HG03469 (cell line): Measurements from ENCODE around the gene HTT.

ENCODE experiments used
- ATAC-seq: cut with Tn5 transposase; IDR thresholded peaks from one replicate; pipeline ENCODE4 v1.9.1; 2021; ENCODE audit warnings: mild to moderate bottlenecking, moderate library complexity, moderate number of reproducible peaks; ENCODE audit not compliant: unreplicated experiment

Gene HTT

DNA sequence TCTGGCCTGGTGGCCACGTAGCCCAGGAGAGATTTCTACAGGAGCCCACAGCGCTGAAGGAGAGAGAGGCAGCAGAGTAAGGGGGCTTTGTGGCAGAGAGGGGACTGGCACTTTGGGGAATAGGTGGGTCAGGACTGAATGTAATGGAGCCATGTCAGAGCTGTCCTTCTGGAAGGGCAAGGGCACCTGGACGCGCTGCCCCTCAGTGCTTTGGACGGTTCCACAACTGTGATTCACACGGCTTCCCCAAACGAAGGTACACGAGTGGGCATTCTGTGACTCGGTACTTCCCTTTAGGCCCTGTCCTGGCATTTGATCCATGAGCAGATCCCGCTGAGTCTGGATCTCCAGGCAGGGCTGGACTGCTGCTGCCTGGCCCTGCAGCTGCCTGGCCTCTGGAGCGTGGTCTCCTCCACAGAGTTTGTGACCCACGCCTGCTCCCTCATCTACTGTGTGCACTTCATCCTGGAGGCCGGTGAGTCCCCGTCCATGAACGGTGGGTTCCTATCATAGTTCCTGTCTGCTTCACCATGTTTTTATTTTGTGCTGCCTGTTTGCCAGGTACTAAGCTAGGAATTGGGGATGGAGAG lies 139.3 kb downstream of the HTT start:
- no peak for ATAC-seq

GRCh38 chr4:3215256-3215655 lies 140.8 kb downstream of the HTT start:
- no peak for ATAC-seq

DNA sequence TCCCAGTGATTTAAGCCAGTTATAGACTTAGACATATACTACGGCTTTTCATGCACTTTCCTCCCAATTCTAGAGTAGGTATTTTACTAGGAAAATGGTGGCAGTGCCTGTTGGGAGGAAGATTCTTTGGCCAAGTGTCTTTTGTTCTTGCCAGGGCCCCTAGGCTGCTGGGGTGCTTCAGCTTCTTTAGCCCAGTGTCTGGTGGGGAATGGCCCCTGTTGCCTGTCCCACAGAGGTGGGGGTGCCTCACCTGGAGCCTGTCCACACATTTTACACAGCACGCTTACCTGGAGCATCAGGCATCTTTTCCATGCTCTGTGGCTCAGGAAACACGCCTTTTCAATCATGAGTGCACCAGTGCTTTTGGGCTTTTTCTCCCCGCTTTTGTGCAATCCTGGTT lies 141.3 kb downstream of the HTT start:
- ATAC-seq = no peak

- ATAC-seq = no peak
These were observed 142.8 kb downstream of the HTT start for GRCh38 chr4:3217266-3217665.

DNA sequence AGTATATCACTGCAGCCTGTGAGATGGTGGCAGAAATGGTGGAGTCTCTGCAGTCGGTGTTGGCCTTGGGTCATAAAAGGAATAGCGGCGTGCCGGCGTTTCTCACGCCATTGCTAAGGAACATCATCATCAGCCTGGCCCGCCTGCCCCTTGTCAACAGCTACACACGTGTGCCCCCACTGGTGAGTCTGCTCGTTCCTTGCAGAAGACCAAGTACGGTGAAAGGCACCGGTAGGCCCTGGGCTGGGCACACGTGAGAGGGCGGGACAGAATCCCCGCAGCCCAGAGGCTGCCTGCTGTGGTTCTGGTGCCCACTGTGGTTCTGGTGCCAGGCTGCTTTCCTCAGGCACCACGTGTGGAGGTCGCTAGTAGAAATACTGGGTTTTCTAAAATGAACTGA lies 143.3 kb downstream of the HTT start:
- no peak for ATAC-seq

DNA sequence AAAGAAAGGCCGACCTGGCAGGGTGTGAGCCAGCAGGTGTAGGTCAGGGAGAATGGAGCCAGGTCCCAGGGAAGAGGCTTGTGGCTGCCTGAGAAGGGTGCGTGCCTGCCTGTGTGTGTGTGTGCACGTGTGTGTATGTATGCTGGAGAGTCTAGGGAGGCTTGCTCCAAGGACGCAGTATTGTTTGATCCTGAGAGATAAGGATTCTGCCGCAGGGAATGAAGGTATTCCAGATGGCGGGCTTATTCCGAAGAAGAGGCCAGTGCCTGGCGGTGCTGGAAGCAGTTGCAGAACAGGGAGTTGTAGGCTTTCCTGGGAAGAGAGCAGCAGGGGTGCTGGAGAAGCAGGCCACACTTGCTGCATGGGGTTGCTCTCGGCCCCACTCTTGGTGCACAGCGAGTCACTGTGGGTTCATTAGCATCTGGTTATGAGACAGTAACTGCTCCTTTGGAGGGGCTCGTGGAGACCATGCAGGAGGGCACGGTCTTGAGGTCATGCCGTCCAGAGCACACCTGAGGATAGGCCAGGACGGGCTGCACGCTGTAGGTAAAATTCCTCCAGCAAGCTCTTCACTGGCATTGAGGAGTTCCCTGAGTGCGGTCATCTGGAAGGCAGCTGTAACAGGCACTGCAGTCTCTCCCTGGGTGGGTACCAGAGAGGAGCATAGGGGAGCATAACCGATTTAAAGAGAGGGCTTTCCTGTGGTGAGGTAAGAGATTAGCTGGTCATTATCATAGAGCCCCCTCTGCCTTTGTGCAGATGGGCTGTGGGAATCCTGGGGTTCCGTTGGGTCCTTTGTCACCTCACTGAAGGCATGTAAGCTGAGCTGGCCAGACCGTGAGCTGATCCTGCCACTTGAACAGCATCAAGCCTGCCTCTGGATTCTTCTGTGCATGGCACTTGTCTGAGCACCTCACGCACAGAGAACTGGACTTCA lies 144.6 kb downstream of the HTT start:
- ATAC-seq = no peak

DNA sequence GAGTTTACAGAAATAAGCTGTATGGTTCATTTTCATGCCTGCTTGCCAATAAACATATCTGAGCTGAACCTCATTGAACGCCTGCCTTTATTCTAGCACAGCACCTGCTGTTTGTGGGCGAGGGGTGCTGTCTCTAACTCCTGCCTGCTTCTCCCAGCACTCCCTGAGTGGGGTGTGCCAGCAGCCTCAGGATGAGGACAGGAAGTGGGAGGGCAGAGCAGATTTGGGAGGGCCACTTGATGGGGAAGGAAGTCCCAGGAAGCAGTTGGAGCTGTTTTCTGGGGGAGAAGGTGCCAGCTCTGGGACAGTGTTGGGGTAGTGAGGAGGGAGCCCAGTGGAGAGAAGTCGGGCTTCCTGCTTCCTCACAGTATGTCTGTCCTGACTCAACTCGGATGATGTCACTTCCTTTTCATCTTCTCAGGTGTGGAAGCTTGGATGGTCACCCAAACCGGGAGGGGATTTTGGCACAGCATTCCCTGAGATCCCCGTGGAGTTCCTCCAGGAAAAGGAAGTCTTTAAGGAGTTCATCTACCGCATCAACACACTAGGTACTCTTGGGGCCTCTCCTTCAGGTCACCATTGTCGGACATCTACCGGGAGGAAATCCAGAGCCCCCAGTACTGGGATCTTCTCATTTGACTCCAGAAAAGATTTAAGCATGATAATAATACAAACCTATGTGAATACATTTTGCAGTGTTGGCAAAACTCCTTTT lies 145.4 kb downstream of the HTT start:
- no peak for ATAC-seq

GRCh38 chr4:3220476-3221183 lies 146.1 kb downstream of the HTT start:
- ATAC-seq = no peak

DNA sequence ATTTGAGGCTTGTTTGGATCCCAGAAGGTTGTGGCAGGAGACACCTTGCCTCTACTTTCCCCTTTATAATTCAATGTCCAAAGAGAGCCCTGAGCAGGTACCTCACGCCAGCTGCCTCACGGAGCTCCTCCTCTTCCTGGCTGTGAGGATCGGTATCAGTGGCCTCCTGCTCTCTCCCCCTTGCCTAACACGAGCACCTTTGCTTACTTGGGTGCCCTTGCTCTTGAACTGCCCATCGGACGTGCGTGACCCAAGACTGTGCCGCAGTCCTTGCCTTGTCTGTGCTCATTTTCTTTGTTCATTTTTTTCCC lies 146.7 kb downstream of the HTT start:
- no peak for ATAC-seq

GRCh38 chr4:3221996-3222395 lies 147.5 kb downstream of the HTT start:
- no peak for ATAC-seq

GRCh38 chr4:3223346-3223745 lies 148.9 kb downstream of the HTT start:
- ATAC-seq = no peak

- ATAC-seq = no peak
These were observed 149.7 kb downstream of the HTT start for GRCh38 chr4:3223956-3224748.

GRCh38 chr4:3225071-3225850 lies 150.8 kb downstream of the HTT start:
- ATAC-seq = no peak

DNA sequence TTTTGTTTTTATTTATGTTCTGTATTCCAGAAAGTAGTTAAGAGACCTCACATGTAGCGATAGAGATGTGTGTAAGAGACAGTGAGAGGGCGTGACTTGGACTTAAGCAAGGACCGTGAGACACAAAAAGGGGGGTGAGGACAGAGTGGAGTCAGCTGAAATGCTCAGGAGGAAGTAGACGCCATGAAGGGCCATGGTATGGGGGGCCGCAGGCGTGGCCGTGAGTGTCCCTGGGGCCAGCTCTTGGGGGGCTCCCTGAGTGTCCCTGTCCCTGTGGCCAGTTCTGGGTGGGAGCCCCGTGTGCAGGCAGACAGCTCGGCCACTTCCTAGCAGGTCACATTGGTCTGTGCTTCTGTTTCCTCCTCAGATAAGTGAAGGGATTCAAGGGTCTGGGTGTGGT lies 151.5 kb downstream of the HTT start:
- no peak for ATAC-seq

GRCh38 chr4:3226467-3226866 lies 152.0 kb downstream of the HTT start:
- ATAC-seq = no peak

- no peak for ATAC-seq
These were observed 152.5 kb downstream of the HTT start for GRCh38 chr4:3226944-3227343.

- ATAC-seq = no peak
These were observed 153.6 kb downstream of the HTT start for GRCh38 chr4:3227878-3228675.

GRCh38 chr4:3228881-3229280 lies 154.4 kb downstream of the HTT start:
- ATAC-seq = no peak

DNA sequence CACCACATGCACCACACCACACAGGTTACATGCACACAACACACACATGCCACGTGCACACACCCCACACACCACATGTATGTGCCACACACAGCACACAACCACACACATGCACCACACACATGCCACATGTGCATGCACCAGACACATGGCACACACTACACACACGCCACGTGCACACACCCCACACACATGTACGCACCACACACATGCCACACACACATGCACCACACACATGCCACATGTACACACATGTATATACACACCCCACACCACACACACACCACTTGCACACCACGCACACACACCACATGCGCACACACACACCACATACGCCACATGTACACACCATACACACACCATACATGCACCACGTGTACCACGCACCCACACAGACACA lies 154.8 kb downstream of the HTT start:
- ATAC-seq = no peak
